OCI-LY1 (cell line): ENCODE measurements around the gene NTSR1.

Experiments used
- CTCF ChIP-seq: fragments of 200-600 bp; sonication (generic), shearing (Covaris generic); IDR thresholded peaks from 2 replicates; pipeline ENCODE4 v1.5.1; 2017; ENCODE audit warnings: mild to moderate bottlenecking, antibody characterized with exemption, low read length, moderate library complexity, mixed read lengths
- EZH2 ChIP-seq: fragments of 200-600 bp; sonication (generic), shearing (Covaris generic); IDR thresholded peaks from 2 replicates; pipeline ENCODE4 v1.8.0; 2017; ENCODE audit warnings: borderline replicate concordance, mixed run types, mild to moderate bottlenecking, antibody characterized with exemption, low read length, moderate library complexity, mixed read lengths

- TF ChIP-seq CTCF (no peak), EZH2 (no peak)
These were observed 39.7 kb downstream of the NTSR1 start for GRCh38 chr20:62748311-62748710.
